GM23338 (cell line): Measurements from ENCODE around the gene FBXW7. TPM values are rescaled to one million over a fixed set of nuclear protein-coding genes. Genes with fewer than 3 reads are reported as not detected.

Source experiments
- NANOG ChIP-seq: IDR thresholded peaks from 2 replicates; pipeline ENCODE4 v1.6.1; 2016; ENCODE audit warnings: antibody characterized with exemption, borderline replicate concordance
- STAT1 ChIP-seq: IDR thresholded peaks from one replicate; pipeline ENCODE4 v1.6.1; 2016; ENCODE audit warnings: antibody characterized with exemption; ENCODE audit not compliant: unreplicated experiment
- ZNF331 ChIP-seq: fragments of 250-450 bp; sonication (Bioruptor Pico); IDR thresholded peaks from 2 replicates; pipeline ENCODE4 v1.5.0; 2020; ENCODE audit warnings: low read depth, mild to moderate bottlenecking, moderate library complexity
- polyA plus RNA-seq: library from polyadenylated mRNA; unstranded; fragments of >200 nt; fragmentation: Nextera tagmentation; extraction: Ambion mirVana; gene quantifications from 2 replicates; pipeline ENCODE4 v1.2.1, GENCODE V29; 2016
- total RNA-seq: library from RNA; depleted of rRNA; stranded (reverse); fragments of >200 nt; shearing (Covaris generic); gene quantifications from 2 replicates; pipeline ENCODE4 v1.2.3, GENCODE V29; 2014
- TF ChIP-seq, protein P1 (sequence below): IDR thresholded peaks from one replicate; pipeline ENCODE4 v1.6.1; 2018; ENCODE audit warnings: antibody characterized with exemption; ENCODE audit not compliant: unreplicated experiment
- TF ChIP-seq, protein P2 (sequence below): fragments of 250-450 bp; sonication (Bioruptor Pico); IDR thresholded peaks from 2 replicates; pipeline ENCODE4 v1.5.0; 2020; ENCODE audit warnings: mild to moderate bottlenecking, moderate library complexity

FBXW7 gene
- total and polyA plus RNA-seq, 2 experiments from 2014 or later, result 25.8 to 34.7 TPM

DNA sequence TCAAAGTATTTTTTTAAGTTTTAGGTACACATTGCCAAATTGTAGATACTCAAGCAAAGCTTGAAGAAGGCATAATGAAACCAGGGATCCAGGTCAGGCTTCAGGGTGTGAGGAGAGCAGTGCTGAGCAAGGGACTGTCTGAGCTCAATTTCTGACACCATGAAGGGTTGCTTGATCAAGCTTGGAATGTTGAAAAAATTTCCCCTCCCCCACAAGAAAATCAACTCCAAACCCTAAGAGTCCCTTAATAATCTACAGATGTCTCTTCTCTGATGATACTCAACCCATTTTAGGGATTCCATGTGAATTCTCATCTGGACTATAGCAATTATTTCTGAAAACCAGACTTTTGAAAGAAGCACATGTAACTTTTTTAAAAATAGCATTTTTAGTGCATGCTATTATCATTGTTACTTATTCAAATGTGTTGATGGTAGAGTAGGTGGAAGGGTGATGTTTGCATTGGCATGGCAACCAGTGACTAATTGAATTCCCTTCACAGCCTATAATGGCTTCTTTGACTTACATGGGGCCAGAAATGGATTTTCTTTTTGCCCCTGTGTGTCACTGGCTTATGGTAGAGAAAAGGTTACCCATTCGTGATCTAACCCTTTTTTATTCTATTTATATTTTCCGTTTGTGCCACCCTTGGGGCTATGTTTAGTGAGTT is 252.0 kb downstream of the FBXW7 start (continued):
- TF ChIP-seq, protein P1, sequence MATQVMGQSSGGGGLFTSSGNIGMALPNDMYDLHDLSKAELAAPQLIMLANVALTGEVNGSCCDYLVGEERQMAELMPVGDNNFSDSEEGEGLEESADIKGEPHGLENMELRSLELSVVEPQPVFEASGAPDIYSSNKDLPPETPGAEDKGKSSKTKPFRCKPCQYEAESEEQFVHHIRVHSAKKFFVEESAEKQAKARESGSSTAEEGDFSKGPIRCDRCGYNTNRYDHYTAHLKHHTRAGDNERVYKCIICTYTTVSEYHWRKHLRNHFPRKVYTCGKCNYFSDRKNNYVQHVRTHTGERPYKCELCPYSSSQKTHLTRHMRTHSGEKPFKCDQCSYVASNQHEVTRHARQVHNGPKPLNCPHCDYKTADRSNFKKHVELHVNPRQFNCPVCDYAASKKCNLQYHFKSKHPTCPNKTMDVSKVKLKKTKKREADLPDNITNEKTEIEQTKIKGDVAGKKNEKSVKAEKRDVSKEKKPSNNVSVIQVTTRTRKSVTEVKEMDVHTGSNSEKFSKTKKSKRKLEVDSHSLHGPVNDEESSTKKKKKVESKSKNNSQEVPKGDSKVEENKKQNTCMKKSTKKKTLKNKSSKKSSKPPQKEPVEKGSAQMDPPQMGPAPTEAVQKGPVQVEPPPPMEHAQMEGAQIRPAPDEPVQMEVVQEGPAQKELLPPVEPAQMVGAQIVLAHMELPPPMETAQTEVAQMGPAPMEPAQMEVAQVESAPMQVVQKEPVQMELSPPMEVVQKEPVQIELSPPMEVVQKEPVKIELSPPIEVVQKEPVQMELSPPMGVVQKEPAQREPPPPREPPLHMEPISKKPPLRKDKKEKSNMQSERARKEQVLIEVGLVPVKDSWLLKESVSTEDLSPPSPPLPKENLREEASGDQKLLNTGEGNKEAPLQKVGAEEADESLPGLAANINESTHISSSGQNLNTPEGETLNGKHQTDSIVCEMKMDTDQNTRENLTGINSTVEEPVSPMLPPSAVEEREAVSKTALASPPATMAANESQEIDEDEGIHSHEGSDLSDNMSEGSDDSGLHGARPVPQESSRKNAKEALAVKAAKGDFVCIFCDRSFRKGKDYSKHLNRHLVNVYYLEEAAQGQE, result no peak
- TF ChIP-seq NANOG, result no peak
- TF ChIP-seq ZNF331, result no peak
- TF ChIP-seq STAT1, result no peak
- TF ChIP-seq, protein P2, sequence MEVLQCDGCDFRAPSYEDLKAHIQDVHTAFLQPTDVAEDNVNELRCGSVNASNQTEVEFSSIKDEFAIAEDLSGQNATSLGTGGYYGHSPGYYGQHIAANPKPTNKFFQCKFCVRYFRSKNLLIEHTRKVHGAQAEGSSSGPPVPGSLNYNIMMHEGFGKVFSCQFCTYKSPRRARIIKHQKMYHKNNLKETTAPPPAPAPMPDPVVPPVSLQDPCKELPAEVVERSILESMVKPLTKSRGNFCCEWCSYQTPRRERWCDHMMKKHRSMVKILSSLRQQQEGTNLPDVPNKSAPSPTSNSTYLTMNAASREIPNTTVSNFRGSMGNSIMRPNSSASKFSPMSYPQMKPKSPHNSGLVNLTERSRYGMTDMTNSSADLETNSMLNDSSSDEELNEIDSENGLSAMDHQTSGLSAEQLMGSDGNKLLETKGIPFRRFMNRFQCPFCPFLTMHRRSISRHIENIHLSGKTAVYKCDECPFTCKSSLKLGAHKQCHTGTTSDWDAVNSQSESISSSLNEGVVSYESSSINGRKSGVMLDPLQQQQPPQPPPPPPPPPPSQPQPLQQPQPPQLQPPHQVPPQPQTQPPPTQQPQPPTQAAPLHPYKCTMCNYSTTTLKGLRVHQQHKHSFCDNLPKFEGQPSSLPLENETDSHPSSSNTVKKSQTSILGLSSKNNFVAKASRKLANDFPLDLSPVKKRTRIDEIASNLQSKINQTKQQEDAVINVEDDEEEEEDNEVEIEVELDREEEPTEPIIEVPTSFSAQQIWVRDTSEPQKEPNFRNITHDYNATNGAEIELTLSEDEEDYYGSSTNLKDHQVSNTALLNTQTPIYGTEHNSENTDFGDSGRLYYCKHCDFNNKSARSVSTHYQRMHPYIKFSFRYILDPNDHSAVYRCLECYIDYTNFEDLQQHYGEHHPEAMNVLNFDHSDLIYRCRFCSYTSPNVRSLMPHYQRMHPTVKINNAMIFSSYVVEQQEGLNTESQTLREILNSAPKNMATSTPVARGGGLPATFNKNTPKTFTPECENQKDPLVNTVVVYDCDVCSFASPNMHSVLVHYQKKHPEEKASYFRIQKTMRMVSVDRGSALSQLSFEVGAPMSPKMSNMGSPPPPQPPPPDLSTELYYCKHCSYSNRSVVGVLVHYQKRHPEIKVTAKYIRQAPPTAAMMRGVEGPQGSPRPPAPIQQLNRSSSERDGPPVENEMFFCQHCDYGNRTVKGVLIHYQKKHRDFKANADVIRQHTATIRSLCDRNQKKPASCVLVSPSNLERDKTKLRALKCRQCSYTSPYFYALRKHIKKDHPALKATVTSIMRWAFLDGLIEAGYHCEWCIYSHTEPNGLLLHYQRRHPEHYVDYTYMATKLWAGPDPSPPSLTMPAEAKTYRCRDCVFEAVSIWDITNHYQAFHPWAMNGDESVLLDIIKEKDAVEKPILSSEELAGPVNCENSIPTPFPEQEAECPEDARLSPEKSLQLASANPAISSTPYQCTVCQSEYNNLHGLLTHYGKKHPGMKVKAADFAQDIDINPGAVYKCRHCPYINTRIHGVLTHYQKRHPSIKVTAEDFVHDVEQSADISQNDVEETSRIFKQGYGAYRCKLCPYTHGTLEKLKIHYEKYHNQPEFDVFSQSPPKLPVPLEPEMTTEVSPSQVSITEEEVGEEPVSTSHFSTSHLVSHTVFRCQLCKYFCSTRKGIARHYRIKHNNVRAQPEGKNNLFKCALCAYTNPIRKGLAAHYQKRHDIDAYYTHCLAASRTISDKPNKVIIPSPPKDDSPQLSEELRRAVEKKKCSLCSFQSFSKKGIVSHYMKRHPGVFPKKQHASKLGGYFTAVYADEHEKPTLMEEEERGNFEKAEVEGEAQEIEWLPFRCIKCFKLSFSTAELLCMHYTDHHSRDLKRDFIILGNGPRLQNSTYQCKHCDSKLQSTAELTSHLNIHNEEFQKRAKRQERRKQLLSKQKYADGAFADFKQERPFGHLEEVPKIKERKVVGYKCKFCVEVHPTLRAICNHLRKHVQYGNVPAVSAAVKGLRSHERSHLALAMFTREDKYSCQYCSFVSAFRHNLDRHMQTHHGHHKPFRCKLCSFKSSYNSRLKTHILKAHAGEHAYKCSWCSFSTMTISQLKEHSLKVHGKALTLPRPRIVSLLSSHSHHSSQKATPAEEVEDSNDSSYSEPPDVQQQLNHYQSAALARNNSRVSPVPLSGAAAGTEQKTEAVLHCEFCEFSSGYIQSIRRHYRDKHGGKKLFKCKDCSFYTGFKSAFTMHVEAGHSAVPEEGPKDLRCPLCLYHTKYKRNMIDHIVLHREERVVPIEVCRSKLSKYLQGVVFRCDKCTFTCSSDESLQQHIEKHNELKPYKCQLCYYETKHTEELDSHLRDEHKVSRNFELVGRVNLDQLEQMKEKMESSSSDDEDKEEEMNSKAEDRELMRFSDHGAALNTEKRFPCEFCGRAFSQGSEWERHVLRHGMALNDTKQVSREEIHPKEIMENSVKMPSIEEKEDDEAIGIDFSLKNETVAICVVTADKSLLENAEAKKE (CRISPR knock-in tag), result no peak
